SW 1271 (cell line): ENCODE results near the gene SMC6.
A peak's percentile ranks its signal among the peaks of the same experiment; 100 is the strongest.

Source experiments
- DNase-seq, 2 experiments: peaks; one replicate each; lab custom pipeline; 2025; lab: John Stamatoyannopoulos, UW

SMC6 gene

DNA sequence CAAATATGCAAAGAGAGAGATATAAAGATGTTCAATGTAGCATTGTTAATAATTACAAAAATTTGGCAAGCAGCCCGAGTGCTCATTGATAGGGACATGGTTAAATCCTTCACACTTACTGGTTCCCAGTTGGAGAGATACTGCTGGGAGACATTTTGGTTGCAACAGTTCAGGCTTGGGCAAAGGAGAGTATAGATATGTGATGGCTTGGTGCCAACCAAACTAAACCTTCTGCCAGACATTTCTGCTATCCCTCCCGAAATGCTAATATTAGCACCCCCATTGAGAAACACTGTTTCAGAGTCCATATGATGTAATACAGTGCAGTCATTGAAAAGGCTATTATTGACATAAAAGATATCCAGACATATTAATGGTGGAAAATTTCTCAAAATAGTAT is 11.8 kb upstream of the SMC6 start:
- no peak for DNase-seq

DNA sequence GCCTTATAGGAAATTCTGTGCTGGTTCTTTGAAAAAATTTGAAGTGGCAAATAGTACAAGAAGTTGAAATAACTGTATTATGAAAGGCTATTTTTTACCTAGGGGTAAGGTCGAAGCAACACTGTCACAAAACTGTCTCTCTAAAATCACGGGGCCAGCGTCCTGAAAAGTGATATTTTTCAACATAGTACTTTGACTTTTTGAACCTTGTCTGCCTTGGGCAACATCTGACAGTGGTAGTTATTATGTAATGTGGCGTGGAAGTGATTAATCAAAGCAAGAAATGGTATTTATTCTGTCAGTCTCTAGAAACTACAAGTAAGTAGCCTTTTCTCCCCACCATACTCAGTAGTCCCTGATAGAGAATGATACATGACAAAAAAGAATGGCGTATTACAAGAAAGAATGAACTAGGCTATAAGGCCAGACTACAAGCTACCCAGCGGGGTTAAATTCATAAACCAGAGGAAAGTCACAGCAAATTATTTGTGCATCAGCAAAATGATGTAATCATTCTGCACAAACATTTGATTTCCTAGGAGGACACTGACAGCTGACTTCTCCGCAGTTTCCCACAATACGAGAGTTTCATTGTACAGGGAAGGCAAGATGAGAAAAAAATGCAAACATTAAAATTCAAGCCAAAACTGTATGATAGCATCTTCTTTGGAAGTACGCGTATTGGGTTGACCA is 10.2 kb upstream of the SMC6 start:
- no peak for DNase-seq

DNA sequence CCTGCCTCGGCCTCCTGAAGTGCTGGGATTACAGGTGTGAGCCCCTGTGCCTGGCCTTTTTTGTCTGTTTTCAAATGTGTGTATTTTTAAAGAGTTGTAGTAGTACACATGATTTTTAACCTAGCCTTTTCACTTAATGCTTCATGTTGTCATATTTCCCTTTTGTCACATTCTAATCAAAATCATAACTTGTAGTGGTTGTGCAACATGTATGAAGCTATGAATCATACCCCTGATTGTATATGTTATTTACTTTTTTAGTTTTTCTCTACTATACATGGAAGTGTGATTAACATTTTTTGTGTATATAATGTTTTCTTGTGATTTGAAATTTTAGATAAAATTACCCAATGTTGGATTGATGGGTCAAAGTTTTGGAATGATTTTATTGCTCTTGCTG is 8.8 kb upstream of the SMC6 start:
- no peak for DNase-seq

DNA sequence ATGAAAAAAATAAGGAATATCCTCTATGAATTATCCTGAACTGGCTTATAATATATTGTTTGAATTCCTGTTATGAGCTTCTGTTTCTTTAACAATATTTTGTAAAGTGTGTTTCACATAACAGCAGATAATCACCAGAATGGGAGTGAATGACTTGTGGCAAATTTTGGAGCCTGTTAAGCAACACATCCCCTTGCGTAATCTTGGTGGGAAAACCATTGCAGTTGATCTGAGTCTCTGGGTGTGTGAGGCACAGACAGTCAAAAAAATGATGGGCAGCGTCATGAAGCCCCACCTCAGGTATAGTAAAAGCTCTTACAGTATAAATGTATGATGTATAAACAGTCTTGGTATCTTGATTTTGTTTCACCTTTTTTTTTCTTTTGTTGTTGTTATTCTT is 6.2 kb upstream of the SMC6 start:
- DNase-seq: no peak

DNA sequence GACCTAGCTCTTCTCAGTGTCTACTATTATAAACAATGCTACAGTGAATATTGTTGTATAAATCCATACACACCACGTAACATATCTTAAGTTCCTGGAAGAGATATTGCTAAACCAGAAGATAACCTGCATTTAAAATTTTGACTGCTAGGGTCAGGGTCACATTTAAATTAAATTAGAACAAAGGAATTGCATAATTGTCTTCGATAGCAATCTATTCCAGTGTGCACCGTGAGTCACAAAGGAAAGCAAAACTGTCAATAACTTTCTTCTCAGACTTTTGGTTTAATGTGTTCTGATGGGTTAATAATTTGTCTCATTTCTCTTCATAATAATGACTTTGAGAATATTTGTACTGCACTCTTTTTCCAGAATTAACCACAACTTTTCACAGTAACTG is 4.5 kb upstream of the SMC6 start:
- DNase-seq: no peak

DNA sequence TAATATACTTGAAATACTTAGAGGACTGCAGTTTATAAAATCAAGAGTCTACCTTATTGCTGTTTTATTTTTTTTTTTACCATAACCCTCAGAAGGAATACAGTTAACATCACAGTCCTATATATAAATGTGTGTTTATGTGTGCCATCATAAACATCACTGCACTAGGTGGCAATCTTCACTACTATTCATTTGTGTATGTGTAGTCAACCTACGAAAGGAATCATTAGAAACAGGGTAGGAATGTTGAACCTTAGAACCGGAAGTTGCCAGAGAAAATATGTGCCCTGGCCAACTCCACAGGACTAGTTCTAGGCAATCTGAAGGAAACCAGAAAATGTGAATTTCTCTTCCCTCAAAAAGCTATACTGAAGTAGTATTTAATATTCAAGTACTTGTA is 3.7 kb upstream of the SMC6 start:
- DNase-seq: peak in 1 of 2 experiments; percentile 36

DNA sequence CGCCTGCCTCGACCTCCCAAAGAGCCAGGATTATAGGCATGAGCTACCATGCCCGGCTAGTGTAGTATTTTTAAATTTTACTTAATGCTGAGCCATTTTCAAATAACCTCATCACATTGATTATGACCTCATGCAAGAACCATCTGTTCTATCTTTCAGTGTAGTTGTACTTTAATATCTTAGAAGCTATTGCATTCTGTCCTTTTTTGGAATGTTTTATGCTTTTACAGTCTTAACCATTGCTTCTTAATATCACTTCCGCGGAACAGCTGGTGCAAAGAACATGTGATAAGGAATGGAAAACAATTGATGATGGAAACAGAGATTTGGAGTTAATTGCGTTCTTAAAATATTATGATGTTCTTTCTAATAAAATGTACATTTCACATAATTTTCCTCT is 3.1 kb upstream of the SMC6 start:
- no peak for DNase-seq

DNA sequence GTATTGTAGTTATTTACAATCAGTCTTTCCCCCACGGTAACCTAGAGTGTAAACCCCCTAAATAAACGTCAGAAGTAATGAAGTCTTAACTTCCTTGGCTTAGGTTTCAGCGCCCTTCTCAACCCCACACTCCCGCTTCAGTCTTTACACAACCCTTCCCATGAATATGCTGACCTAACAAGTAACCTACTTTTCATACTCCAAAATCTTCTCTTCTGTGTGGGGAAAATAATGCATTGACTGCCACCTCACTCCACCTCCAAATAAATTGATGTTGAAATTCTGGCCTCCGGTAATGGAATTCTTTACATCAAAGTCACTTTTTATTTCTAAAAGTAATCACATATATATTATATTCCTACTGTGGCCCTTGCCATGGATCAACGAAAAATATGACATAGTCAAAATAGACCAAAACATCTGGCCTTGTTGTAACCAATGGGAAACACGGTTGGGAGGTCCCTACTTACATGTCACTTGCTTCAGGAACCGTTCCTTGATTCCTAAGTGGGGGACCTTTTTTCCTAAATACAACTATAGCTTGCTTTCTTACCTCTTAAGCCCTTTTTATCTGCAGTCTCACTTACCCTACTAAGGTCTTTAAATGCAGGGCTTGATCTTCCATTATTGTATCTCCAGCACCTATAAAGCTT is 1.3 kb upstream of the SMC6 start:
- DNase-seq: peak; percentile 11 to 46

DNA sequence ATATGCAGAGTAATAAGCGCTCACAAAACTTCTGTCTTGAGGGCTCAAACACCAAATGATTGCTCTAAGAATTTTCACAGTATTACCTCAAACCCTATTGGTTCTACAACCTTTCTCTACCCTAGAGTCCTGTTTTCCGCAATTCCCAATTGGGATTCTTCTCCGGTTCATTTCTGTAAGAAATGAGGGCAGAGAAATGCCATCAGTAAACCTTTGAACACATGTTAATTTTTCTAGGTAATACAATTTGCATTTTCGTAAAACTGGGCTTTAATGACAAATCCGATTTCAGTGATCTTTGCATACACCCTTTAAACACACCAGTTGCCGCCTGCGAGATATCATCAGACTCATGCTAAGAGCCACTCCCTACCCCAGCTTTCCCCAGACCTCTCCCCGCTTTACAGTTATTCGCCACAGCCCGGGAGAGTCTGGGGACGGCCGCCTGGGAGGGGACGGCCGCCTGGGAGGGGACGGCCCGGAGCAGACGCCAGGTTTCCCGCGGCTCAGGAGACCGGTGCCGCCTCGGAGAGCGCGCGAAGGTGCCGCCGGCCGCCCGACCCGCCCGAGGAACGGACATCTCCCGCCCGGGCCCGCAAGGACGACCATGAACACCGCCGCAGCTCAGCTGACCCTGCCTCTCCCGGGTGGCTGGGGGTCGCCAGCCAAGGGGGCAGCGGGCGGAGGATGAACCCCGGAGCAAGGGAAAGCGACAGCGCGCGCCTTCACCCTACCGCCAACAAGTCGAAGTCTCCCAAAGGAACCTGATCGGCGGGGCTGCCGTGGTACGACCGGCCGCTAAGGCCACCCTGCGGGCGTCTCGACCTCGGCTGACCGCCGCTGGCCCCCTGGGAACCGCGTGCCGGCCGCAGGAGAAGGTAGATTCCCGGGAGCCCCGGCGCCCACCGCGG is 463 bp downstream of the SMC6 start:
- peak in 1 of 2 experiments; percentile 32 for DNase-seq

DNA sequence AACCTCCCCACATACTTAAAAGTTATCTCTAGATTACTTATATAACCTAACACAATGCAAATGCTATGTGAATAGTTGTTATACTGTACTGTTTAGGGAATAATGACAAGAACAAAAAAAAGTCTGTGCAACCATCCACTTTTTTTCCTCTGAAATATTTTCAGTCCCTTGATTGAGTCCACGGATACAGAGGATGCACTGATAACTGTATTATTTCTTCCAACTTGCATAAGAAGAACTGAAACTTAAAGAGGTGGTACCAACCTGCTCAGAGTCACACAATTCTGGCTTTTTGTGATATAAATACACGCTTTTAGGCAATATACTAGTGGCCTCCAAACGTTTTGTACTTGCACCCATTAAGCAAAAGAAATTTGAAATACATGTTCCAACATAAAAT is 1.4 kb downstream of the SMC6 start:
- no peak for DNase-seq

DNA sequence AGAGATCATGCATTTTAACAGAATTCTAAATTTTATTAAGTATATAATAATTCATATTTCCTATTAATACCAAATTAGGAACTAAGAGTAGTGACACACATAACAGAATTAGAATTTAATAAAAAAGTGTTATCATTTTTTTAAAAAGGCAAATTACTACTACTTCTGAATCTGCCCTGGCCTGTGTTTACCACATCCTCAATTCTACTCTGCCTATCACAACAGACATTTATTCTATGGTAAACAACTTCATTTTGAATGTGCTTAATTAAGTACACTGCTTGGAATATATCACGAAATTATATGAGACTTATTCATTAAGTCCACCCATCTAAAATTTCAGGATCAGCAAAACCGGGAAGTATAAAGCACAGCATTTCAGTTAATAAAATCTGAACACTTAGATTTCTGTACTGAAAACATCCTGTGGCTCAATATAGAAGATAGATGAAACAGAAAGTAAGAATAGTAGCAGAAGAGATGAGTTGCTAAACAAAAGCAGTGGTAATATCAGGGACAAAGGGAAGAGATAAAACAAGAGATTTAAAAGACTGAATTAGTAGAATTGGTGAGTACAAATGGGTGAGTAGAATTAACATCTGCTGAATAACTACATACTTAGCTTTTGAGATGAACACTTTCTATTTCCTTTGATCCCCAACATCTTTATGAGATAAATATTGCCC is 3.7 kb downstream of the SMC6 start:
- DNase-seq: no peak

DNA sequence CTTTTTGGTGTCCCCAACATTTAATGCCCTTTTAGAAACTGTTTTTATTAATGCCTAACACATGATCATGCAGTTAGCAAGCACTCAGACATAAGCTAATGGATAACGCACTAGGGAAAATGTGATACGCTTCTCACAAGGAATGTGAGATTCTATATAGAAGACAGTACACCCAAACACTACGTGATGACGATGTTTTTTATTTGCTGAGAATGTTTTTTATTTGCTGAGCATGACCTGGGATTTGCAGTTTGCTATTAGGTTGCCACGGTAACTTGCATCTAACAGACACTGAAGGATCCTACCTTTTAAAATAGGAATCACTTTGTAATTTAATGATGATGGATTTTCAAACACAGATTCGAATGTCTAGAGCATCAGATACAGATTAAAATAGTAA is 4.9 kb downstream of the SMC6 start:
- no peak for DNase-seq

DNA sequence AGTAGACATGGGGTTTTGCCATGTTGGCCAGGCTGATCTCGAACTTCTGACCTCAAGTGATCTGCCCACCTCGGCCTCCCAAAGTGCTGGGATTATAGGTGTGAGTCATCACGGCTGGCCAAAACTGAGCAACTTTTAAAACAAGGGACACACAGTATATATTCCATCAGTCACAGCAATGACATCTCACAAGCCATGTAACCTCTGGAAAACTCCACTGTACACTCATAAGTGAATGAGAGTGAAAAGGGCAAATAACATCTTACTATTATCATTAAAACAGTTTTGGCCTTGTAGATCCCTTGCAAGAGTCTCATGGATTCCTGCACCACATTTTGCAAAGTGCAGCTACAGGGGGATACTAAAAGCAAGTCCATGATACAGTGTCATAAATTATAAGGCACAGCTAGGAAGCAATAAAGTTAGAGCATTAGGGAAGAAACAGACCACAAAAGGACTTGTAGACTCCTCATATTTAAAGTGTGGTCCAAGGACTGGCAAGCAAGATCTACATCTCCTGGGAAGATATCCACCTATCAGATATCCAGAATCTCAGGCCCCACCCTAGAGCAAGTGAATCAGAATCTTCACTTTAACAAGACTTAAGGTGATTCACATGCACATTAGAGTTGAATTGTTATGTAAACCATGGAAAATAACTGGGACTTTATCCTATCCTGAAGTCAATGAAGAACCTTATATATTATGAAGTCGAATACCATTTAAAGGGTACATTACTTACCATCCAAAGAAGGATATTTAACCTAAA is 5.7 kb downstream of the SMC6 start:
- DNase-seq: no peak

DNA sequence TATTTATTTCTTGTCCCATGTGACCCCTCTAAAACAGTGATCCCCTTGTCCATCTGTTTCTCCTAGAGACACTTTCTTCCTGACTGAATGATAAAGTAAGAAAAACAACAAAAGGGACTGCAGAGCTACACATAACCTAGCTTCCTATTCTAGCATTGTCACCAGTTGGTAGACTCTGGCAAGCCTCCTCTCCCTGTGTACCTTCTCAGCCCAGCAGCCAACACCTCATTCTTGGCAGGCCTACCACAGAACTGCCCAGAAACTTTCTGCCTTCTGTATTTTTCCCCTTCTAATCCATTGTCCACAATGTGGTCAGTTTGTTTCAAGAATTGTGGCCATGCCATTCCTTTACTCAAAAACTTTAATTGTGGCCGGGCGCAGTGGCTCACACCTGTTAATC is 13.4 kb downstream of the SMC6 start:
- no peak for DNase-seq

DNA sequence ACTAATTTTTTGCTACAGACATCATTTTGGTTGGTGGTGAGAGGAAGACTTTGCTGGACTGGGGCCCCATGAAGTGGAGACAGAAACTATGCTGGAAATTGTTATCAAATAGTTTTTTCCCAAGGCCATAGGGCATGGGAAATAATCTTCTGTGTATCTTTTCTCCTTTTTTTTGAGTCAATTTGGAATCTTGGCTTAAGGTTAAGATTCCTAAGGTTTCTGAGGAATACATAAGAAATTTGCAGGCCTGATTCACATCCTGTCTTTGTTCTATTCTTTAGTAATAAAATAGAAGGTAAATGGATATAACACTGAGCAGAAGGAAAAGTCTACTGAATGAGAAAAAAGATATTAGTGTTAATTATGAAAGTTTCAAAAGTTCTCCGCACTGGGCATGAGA is 16.6 kb downstream of the SMC6 start:
- peak in 1 of 2 experiments; percentile 30 for DNase-seq

DNA sequence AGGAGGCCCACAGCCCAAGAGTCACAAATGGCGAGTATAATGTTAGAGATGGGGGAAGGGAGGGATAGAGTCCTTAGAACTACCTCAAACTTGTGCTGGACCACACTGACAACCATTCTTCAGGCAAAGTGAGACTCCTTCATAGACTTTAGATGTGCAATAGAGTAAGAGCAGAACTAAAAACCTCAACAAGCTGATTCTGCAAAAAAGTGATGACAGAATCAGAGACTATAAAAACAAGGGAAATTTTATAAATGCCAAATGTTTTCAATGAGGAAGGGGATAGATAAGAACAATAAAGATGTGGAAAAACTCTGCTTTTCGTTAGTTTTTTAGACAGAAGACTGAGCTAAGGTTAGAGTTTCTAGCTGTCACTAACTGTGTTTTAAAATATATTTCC is 17.7 kb downstream of the SMC6 start:
- DNase-seq: no peak

DNA sequence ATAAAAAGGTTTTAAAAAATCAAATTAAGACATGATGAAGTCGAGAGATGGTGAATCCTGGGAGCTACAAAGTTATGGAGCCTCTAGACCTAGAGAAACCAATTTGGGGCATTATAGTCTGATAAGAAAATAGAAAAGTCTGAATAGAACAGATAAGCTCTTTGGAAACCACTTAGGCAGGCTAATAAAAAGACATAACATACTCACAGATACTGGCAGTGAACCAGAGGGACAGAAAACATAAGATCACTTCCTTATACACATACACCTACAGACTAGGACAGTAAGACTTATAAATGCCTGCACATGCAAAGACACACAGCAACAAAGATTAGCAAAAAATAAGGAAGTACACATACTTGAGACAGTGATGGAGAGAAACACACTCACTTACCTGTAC is 20.0 kb downstream of the SMC6 start:
- DNase-seq: no peak

DNA sequence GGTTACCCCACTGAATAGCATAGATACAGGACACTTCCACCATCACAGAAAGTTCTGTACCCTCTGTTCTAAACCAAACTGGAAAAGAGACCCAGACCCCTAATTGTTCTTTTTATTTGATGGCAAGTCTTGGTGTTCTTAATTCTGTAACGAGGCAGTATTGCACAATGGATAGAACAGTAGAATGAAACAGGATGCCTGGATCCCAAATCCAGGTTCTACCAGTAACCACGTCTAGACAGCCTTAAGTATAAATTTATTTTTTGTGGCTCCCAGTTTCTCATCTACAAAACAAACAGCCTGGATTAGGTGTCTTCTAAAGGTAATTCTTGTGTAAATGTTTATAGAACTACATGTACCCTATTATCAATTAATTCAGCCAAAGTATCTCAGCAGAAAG is 23.7 kb downstream of the SMC6 start:
- no peak for DNase-seq

DNA sequence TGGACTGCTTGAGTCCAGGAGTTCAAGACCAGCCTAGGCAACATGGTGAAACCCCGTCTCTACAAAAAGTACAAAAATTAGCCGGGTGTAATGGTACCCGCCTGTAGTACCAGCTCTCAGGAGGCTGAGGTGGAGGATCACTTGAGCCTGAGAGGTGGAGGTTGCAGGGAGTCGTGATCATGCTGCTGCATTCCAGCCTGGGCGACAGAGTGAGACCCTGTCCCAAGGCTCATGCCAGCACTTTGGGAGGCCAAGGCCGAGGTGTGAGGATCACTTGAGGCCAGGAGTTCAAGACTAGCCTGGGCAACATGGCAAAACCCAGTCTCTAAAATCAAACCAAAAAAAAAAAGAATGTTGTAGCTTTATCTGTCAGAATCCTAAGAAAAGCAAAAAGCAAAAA is 25.4 kb downstream of the SMC6 start:
- no peak for DNase-seq

DNA sequence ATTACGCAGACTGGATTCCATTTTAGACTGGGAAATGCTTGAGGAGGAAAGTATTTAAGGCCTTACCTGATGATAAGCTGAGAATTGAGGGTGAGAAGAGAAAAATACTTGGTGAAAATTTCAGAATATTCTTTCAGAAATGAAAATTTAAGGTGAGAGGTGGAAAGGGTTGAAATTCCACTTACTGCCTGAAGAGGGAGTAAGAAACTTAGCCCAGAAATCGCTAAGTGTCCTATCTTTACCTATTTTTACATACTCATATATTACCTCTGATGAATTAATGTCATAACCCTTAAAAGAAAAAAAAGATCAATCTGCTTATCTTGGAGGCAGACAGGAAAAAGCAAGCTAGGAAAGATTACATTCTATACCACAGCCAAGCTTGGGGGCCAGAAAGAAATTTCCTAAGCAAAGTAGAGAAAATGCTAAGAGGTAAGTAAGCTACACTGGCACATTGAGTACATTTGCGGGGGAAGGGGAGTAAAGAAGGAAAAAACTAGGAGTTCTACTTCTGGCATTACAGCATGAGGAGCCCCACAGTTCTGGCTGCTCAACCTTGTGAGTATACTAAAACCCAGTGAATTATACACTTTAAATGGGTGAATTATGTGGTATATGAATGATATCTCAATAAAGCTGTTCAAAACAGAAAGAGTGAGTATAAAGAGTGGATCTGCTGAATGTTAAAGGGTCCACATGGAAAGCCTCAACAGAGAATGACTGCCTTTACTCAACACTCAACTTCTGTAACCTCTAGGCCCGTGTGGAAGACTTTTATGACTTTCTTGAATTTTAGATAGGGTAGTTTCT is 33.8 kb downstream of the SMC6 start:
- peak in 1 of 2 experiments; percentile 28 for DNase-seq

DNA sequence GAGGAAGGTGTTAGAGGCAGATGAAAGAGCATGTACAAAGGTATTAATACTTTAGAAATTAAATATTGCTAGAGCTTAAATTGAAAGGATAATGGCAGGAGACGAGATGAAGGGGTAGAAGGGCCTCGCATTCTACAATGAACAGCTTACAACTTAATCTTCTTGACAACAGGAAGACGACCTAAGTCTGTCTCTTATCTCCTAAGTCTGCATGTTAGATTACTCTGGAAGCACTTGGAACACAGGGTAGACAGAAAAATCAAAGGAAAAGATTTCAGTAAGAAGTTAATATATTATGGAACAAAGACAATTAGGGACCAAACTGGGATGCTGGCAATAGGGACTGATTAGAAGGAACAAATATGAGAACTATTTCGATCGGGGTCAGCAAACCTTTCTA is 34.9 kb downstream of the SMC6 start:
- DNase-seq: no peak
